G401 (cell line): ENCODE measurements around the gene ANGPTL2. TPM values are rescaled to one million over a fixed set of nuclear protein-coding genes. Genes with fewer than 3 reads are reported as not detected.
"Not testable (repeated sequence)": the region's sequence is repeated elsewhere in the genome, so short reads cannot be mapped to it uniquely, and the experiment has no call there.

Experiments
- DNase-seq: peaks from one replicate; pipeline ENCODE4 v3.0.0-alpha.2; 2015; ENCODE audit warnings: low spot score
- in situ Hi-C: cut with HindIII; loops from 2 replicates; pipeline ENCODE4 v1.10.0; 2016; ENCODE audit warnings: low sequenced_read_pairs, mixed read lengths
- total RNA-seq: library from RNA; depleted of rRNA; stranded (reverse); fragments of >200 nt; shearing (Covaris generic); gene quantifications from 2 replicates; pipeline ENCODE4 v1.2.3, GENCODE V29; 2014

Gene ANGPTL2
- total RNA-seq, 1 experiment from 2014 or later, result 24.4 TPM

- DNase-seq, result no peak
- in situ Hi-C loops, result no loop called here
Observed at GRCh38 chr9:127158786-127159324, 36.4 kb upstream of the ANGPTL2 start.

GRCh38 chr9:127155314-127155960 lies 33.0 kb upstream of the ANGPTL2 start:
- DNase-seq, result peak; percentile 59
- in situ Hi-C loops, result no loop called here

- in situ Hi-C loops, result no loop called here
- peak; percentile 85 for DNase-seq
Observed at GRCh38 chr9:127154390-127155191, 32.2 kb upstream of the ANGPTL2 start.

GRCh38 chr9:127154003-127154389 lies 31.6 kb upstream of the ANGPTL2 start:
- DNase-seq, result no peak
- in situ Hi-C loops, result no loop called here

GRCh38 chr9:127153501-127153900 lies 31.1 kb upstream of the ANGPTL2 start:
- in situ Hi-C loops, result no loop called here
- no peak for DNase-seq

GRCh38 chr9:127149463-127150390 lies 27.3 kb upstream of the ANGPTL2 start:
- DNase-seq, result no peak
- in situ Hi-C loops, result no loop called here

- DNase-seq, result no peak
- in situ Hi-C loops, result no loop called here
Observed at GRCh38 chr9:127149010-127149409, 26.6 kb upstream of the ANGPTL2 start.

- in situ Hi-C loops, result no loop called here
- no peak for DNase-seq
Observed at GRCh38 chr9:127148014-127148413, 25.6 kb upstream of the ANGPTL2 start.

- no peak for DNase-seq
- in situ Hi-C loops, result no loop called here
Observed at GRCh38 chr9:127147251-127147650, 24.8 kb upstream of the ANGPTL2 start.

GRCh38 chr9:127146841-127147240 lies 24.4 kb upstream of the ANGPTL2 start:
- DNase-seq, in situ Hi-C loops: not testable (repeated sequence)

- in situ Hi-C loops, result no loop called here
- DNase-seq, result no peak
Observed at GRCh38 chr9:127144670-127145445, 22.4 kb upstream of the ANGPTL2 start.

- in situ Hi-C loops, result no loop called here
Observed at GRCh38 chr9:127143920-127144465, 21.6 kb upstream of the ANGPTL2 start.

GRCh38 chr9:127142931-127143464 lies 20.6 kb upstream of the ANGPTL2 start:
- in situ Hi-C loops, result no loop called here
- DNase-seq, result no peak

More at GRCh38 chr9:127143920-127144465, 21.6 kb upstream of the ANGPTL2 start:
- DNase-seq, result no peak

GRCh38 chr9:127142291-127142690 lies 19.9 kb upstream of the ANGPTL2 start:
- DNase-seq, result no peak
- in situ Hi-C loops, result no loop called here

GRCh38 chr9:127140842-127141675 lies 18.6 kb upstream of the ANGPTL2 start:
- in situ Hi-C loops, result no loop called here
- DNase-seq, result no peak

GRCh38 chr9:127140181-127140580 lies 17.7 kb upstream of the ANGPTL2 start:
- in situ Hi-C loops, result no loop called here
- no peak for DNase-seq

- in situ Hi-C loops, result no loop called here
- no peak for DNase-seq
Observed at GRCh38 chr9:127139775-127140174, 17.3 kb upstream of the ANGPTL2 start.
